Measurements from ENCODE around the gene ARPP21.

The ARPP21 gene

GRCh38 chr3:35679409-35680080, 40.2 kb downstream of the ARPP21 start:
- Mint-ChIP-seq H3K9me3 (no peaks in the 10 kb centered on the region), H3K4me3 (no peak overlapping the region), H3K4me1 (peaks cover 21% of the 10 kb centered on the region), H3K27ac (no peak overlapping the region), H3K36me3 (ENCODE audit: low read depth) (no peaks in the 10 kb centered on the region), H3K27me3 (ENCODE audit: low read depth, poor library complexity) (no peaks in the 10 kb centered on the region)
- TF ChIP-seq CTCF (IDR thresholded peaks at IDR 0.05), result no peak
- DNase-seq, result no peak

- no peak overlapping the region for H3K27ac Mint-ChIP-seq
These were observed 41.7 kb downstream of the ARPP21 start for GRCh38 chr3:35680866-35681650.

GRCh38 chr3:35685153-35685552, 45.8 kb downstream of the ARPP21 start:
- no peak overlapping the region for H3K4me3 Mint-ChIP-seq
- no peaks in the 10 kb centered on the region for H3K27me3 Mint-ChIP-seq (ENCODE audit: low read depth, poor library complexity)
- TF ChIP-seq CTCF (IDR thresholded peaks at IDR 0.05), result no peak
- no peaks in the 10 kb centered on the region for H3K36me3 Mint-ChIP-seq (ENCODE audit: low read depth)
- no peaks in the 10 kb centered on the region for H3K9me3 Mint-ChIP-seq
- peaks cover 30% of the 10 kb centered on the region for H3K4me1 Mint-ChIP-seq
- no peak overlapping the region for H3K27ac Mint-ChIP-seq
- no peak for DNase-seq

More at GRCh38 chr3:35680866-35681650, 41.7 kb downstream of the ARPP21 start:
- Mint-ChIP-seq H3K4me1 (peaks cover 21% of the 10 kb centered on the region), H3K4me3 (no peak overlapping the region), H3K9me3 (no peaks in the 10 kb centered on the region), H3K36me3 (ENCODE audit: low read depth) (no peaks in the 10 kb centered on the region), H3K27me3 (ENCODE audit: low read depth, poor library complexity) (no peaks in the 10 kb centered on the region)
- no peak for TF ChIP-seq CTCF (IDR thresholded peaks at IDR 0.05)
- DNase-seq, result no peak

- Mint-ChIP-seq H3K9me3 (no peaks in the 10 kb centered on the region), H3K4me1 (peaks cover 15% of the 10 kb centered on the region), H3K36me3 (ENCODE audit: low read depth) (no peaks in the 10 kb centered on the region), H3K27ac (no peak overlapping the region), H3K27me3 (ENCODE audit: low read depth, poor library complexity) (no peaks in the 10 kb centered on the region), H3K4me3 (no peak overlapping the region)
- no peak for DNase-seq
- no peak for TF ChIP-seq CTCF (IDR thresholded peaks at IDR 0.05)
These were observed 49.5 kb downstream of the ARPP21 start for GRCh38 chr3:35688826-35689225.

- H3K9me3 Mint-ChIP-seq, result no peaks in the 10 kb centered on the region
- H3K36me3 Mint-ChIP-seq (ENCODE audit: low read depth), result no peaks in the 10 kb centered on the region
- H3K27me3 Mint-ChIP-seq (ENCODE audit: low read depth, poor library complexity), result no peaks in the 10 kb centered on the region
- H3K4me3 Mint-ChIP-seq, result no peak overlapping the region
- peaks cover 15% of the 10 kb centered on the region for H3K4me1 Mint-ChIP-seq
- H3K27ac Mint-ChIP-seq, result no peak overlapping the region
- no peak for TF ChIP-seq CTCF (IDR thresholded peaks at IDR 0.05)
- DNase-seq, result no peak
These were observed 50.9 kb downstream of the ARPP21 start for GRCh38 chr3:35690271-35690670.

Measured in nephron progenitor cell (in vitro differentiated cells).